Mucosa of stomach (tissue), 1 donor: ENCODE measurements around the gene FAM149A.

Source experiments
- H3K27me3 ChIP-seq: one replicate; pipeline ENCODE4 v1.7.0; 2013; ENCODE audit warnings: mild to moderate bottlenecking, low read length; ENCODE audit not compliant: control insufficient read depth, insufficient read depth
- H3K36me3 ChIP-seq: one replicate; pipeline ENCODE4 v1.7.0; 2013; ENCODE audit warnings: low read length; ENCODE audit not compliant: control insufficient read depth, insufficient read depth
- H3K4me1 ChIP-seq: one replicate; pipeline ENCODE4 v1.7.0; 2013; ENCODE audit warnings: mild to moderate bottlenecking, low read length; ENCODE audit not compliant: control insufficient read depth, insufficient read depth
- H3K4me3 ChIP-seq: one replicate; pipeline ENCODE4 v1.7.0; 2013; ENCODE audit warnings: low read length
- H3K9ac ChIP-seq: one replicate; pipeline ENCODE4 v1.7.0; 2013; ENCODE audit warnings: mild to moderate bottlenecking, low read length, moderate library complexity
- H3K9me3 ChIP-seq: one replicate; pipeline ENCODE4 v1.7.0; 2013; ENCODE audit warnings: mild to moderate bottlenecking, low read length, moderate library complexity; ENCODE audit not compliant: control insufficient read depth
- donor health status: Pancreatic carcinoma.

FAM149A gene

DNA sequence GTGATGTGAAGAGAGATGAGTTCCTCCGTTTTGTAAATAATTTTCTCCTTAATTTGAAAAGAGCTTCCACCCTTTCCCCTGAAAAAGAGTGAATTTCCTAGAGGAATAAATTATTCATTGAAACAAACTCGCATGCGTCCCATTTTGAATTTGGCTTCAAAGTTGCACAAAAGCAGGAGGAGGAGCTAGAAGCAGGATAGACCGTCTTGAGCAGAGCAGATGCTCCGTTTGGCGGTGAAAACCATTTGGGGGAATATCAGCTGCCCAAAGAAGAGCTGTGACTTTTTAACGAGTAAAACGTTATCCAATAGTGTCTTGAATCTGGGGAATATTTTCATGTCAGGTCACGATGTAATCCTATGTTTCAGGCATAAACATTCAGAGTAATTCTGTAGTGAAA, 42.0 kb downstream of the FAM149A start:
- Histone ChIP-seq H3K27me3 (no peaks in the 10 kb centered on the region), H3K9ac (no peak overlapping the region), H3K4me3 (no peak overlapping the region), H3K4me1 (peaks cover 5% of the 10 kb centered on the region), H3K9me3 (no peaks in the 10 kb centered on the region), H3K36me3 (no peaks in the 10 kb centered on the region)

DNA sequence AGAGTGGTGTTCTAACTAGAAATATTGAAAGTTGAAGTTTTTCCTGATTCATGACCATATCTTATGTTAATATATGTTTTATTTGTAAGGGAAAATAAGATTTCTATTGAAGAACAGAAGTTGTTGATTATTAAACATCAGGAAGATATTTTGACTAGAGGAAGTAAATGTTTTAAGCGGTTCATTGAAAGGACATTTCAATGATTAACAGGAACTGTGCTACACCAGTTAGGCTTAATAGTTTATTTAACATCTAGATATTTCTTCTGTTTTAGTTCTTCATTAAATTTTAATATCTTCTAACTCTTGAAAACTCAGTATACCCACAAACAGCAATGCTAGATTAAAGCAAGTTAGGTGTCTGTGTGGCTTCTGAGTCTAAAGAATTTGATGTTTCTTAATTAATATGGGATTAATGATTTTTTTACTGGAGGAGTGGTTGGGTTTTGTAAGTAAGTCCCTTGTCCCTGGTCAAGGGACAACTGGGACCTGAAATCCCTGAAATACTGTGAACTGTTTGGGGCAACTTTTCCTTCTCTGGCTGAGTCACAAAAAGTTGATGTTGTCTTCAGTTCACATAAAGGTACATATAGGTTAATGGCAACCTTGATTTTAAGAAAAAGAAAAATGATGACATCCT, 44.0 kb downstream of the FAM149A start:
- Histone ChIP-seq H3K36me3 (no peaks in the 10 kb centered on the region), H3K9ac (no peak overlapping the region), H3K4me3 (no peak overlapping the region), H3K9me3 (no peaks in the 10 kb centered on the region), H3K27me3 (no peaks in the 10 kb centered on the region), H3K4me1 (peaks cover 5% of the 10 kb centered on the region)

DNA sequence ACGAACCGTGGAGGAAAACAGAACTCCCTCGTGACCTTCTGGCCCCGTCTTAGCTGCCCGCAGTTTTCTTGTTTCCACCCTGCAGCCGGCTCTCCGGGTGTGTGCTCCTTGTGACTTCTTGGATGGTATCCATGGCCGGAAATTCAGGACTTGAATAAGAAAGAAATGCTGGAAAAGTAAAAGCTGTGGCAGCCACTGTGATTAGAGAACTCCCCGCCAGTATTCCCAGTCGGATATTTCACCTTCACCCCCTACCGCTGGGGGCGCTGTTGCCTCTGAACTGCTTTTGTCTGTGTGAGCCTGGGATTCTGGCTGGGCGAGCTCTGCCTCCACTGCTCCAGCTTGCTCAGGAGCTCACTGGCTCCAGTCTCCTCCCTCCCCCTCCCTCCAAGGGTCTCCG, 45.4 kb downstream of the FAM149A start:
- no peak overlapping the region for H3K9ac ChIP-seq
- H3K4me3 ChIP-seq: no peak overlapping the region
- no peaks in the 10 kb centered on the region for H3K4me1 ChIP-seq
- no peaks in the 10 kb centered on the region for H3K27me3 ChIP-seq
- no peaks in the 10 kb centered on the region for H3K36me3 ChIP-seq
- no peaks in the 10 kb centered on the region for H3K9me3 ChIP-seq

DNA sequence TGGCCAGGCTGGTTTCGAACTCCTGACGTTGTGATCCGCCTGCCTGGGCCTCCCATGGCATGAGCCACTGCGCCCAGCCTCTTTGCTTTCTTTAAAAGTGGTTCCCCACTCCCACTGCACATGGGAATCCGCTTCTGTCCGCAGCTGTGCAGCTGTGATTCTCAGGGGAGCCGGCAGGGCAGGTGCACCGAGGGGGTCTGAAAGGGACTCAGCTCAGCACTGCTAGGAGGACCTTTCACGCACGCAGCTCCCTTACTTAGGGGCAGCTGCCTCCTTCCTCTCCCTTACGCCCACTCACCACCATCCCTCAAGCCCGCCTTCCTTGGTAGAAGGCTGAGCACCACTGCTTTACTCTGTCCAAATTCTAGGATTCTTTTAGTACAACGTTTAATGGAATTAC, 46.4 kb downstream of the FAM149A start:
- no peaks in the 10 kb centered on the region for H3K4me1 ChIP-seq
- H3K9ac ChIP-seq: no peak overlapping the region

DNA sequence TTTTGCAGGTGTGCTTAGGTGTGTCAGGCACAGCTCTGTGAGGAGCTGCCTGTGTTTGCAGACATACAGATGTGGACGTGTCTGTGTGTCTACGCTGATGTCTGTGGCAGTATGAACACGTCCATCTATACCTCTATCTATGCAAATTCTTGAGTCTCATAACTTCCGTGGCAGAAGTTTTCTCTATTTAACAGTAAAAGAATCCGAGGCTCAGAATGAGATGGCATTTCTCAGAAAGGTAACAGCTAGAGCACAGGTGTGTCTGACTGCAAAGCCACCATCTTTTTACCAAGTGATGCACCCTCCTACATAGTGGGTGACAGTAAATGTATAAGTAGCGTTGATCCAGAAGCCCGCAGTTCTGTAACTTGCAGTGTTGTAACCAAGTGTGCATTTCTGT, 47.0 kb downstream of the FAM149A start:
- H3K9ac ChIP-seq: no peak overlapping the region
- H3K4me1 ChIP-seq: no peaks in the 10 kb centered on the region
- no peaks in the 10 kb centered on the region for H3K9me3 ChIP-seq
- H3K36me3 ChIP-seq: no peaks in the 10 kb centered on the region
- no peaks in the 10 kb centered on the region for H3K27me3 ChIP-seq
- H3K4me3 ChIP-seq: no peak overlapping the region

More for the DNA sequence above, 46.4 kb downstream of the FAM149A start:
- no peaks in the 10 kb centered on the region for H3K36me3 ChIP-seq
- no peaks in the 10 kb centered on the region for H3K27me3 ChIP-seq
- H3K9me3 ChIP-seq: no peaks in the 10 kb centered on the region
- no peak overlapping the region for H3K4me3 ChIP-seq

DNA sequence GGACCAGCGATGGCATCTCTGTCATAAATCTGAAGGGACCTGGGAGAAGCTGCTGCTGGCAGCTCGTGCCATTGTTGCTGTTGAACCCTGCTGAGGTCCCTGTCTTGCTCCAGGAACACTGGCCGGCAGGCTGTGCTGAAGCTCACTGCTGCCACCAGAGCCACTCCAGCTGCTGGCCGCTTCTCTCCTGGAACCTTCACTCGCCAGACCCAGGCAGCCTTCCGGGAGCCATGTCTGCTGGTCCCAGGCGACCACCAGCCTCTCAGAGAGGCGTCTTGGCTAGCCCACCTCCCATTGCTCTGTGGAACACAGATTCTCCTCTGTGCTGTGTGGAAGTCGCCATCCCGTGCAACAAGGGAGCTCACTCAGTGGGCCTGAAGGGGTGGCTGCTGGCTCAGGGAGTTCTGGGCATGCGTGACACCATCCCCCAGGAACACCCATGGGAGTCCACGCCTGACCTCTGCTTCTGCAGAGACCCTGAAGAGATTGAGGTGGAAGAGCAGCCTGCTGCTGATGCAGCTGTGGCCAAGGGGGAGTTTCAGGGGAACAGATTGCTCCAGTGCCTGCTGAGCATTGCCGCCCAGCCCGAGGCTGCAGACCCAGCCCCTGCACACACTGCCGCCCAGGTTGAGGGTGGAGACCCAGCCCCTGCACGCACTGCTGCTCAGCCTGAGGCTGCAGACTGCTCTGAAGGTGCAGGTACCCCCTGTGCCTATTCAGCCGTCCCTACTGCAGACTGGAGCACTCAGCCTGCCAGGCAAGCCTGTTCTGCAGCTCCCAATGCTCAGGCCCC, 53.7 kb downstream of the FAM149A start:
- Histone ChIP-seq H3K4me1 (no peaks in the 10 kb centered on the region), H3K9me3 (no peaks in the 10 kb centered on the region), H3K9ac (no peak overlapping the region), H3K36me3 (no peaks in the 10 kb centered on the region), H3K4me3 (no peak overlapping the region), H3K27me3 (no peaks in the 10 kb centered on the region)

DNA sequence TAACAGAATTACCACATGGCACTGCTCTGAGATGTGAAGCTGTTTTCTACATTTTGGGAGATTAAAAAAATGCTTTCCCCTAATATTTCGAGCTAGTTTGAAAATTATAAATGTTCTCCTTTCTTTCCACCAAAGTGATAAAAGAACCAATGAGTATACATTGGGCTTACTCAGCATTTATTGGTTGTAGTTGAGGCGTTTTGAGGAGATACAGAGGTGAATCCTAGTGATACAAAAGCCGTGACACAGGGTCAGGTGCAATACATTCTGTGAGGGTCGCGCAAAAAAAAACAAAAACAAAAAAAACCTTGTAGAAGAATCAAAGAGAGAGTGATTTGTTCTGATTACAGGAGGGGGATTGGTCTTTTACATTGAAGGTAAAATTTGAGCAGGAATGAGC, 54.5 kb downstream of the FAM149A start:
- Histone ChIP-seq H3K36me3 (no peaks in the 10 kb centered on the region), H3K4me3 (no peak overlapping the region), H3K9ac (no peak overlapping the region), H3K27me3 (no peaks in the 10 kb centered on the region), H3K4me1 (no peaks in the 10 kb centered on the region), H3K9me3 (no peaks in the 10 kb centered on the region)

DNA sequence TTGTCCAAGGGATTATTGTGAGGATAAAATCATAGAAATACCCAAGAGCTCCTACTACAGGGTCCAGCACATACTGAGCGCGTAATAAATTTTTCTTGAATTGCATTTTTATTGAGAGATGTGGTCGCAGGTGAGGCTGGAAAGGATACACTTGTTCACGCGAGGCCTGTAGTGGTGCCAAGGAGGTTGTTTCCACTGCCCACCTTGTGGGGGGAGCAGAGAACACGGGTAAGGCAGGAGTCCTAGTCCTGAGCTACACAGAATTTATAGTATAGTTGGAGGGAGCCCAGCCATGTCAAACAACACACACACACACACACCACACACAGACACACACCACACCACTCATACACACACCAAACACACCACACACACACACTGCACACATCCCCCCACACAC, 55.1 kb downstream of the FAM149A start:
- Histone ChIP-seq H3K9me3 (no peaks in the 10 kb centered on the region), H3K4me3 (no peak overlapping the region), H3K9ac (no peak overlapping the region), H3K4me1 (no peaks in the 10 kb centered on the region), H3K36me3 (no peaks in the 10 kb centered on the region), H3K27me3 (no peaks in the 10 kb centered on the region)

DNA sequence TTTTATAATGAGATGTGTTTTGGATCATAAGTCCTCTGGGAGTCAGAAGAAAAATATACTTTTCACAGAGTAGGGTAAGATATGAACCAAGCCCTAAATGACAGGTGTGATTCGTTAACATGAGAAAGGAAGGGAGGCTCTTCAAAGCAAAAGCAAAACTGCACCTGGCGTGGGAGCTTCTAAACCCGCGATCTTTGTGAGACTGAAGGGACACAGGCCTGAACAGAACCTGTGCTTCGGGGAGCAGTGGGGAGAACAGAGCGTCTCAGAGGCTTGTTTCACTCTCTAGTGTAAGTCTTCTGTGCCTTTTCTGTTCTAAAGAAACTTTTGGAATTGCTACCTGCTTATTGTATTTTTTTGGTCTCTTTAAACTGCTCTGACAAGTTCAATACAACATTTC, 56.6 kb downstream of the FAM149A start:
- no peaks in the 10 kb centered on the region for H3K36me3 ChIP-seq
- H3K9me3 ChIP-seq: no peaks in the 10 kb centered on the region
- H3K9ac ChIP-seq: no peak overlapping the region
- H3K27me3 ChIP-seq: no peaks in the 10 kb centered on the region
- H3K4me1 ChIP-seq: no peaks in the 10 kb centered on the region
- no peak overlapping the region for H3K4me3 ChIP-seq

DNA sequence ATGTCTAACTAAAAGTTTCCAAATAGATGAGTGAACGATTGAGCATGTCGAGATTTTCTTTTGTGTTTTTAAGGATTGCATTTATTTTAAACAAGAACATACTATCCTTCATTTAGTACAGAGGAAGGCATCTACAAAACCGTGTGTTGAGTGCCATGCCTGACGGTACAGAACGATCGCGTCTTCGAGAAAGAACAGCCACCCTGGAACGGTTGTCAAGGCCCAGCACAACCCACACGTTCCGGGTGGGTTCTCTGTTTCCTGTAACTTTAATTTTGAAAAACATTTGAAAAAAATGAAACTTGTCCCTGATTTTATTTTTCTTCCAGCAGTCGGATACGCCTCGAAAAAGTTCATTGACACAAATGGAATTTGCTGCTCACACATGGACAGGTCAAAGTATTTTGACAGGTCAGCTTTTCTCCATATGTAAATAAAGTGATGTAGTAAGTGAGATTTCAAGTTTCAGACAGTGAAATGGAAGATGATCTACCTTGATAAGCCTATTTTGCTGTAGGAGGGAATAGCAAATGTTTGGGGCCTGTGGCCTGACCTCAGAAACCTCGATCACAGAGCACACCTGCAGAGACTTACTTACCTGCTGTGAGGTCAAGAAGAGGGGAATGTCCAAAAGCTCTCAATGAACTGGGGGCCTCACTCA, 62.5 kb downstream of the FAM149A start:
- no peak overlapping the region for H3K4me3 ChIP-seq
- no peaks in the 10 kb centered on the region for H3K4me1 ChIP-seq
- no peaks in the 10 kb centered on the region for H3K36me3 ChIP-seq
- no peaks in the 10 kb centered on the region for H3K27me3 ChIP-seq
- H3K9me3 ChIP-seq: no peaks in the 10 kb centered on the region
- H3K9ac ChIP-seq: no peak overlapping the region

DNA sequence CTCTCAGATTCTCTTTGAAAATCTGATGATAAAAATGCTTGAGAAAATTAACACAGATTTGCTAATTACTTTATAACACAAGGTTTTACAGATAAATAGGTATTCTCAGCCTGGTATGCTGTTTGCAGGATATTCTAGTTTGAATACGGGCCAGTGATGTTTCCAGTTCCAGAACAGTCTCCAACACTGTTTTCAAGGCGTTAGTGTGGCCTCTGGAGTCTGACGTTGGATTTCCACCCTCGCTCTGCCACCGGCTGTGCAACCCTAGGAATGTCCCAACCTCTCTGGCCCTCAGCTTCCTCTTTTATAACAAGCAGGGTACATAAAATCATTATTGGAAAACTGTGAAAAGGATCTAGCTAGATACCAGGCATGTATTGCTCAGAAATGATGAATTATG, 63.1 kb downstream of the FAM149A start:
- H3K9me3 ChIP-seq: no peaks in the 10 kb centered on the region
- no peaks in the 10 kb centered on the region for H3K36me3 ChIP-seq
- H3K27me3 ChIP-seq: no peaks in the 10 kb centered on the region
- H3K9ac ChIP-seq: no peak overlapping the region
- no peak overlapping the region for H3K4me3 ChIP-seq
- H3K4me1 ChIP-seq: no peaks in the 10 kb centered on the region

DNA sequence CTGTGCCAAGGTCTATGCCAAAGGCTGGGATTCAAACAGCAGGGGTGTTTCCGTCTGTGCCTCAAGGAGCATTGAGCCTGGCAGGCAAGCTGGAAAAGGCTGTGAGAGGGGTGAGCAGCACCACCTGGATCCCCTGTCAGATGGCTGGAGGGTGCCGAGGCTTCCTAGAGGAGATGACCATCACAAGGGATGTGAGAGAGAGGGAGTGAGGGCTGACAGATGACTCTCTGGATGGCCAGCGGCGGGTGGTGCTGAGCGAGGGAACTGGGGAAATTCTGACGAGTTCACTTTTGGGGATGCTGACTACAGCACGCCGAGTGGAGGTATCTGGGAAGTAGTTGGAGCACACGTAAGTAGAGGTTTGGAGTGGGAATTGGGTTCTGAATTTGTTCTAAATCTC, 64.2 kb downstream of the FAM149A start:
- H3K9me3 ChIP-seq: no peaks in the 10 kb centered on the region
- no peaks in the 10 kb centered on the region for H3K4me1 ChIP-seq
- H3K9ac ChIP-seq: no peak overlapping the region
- H3K36me3 ChIP-seq: no peaks in the 10 kb centered on the region
- no peak overlapping the region for H3K4me3 ChIP-seq
- no peaks in the 10 kb centered on the region for H3K27me3 ChIP-seq
